CD4-positive, alpha-beta T cell treated with Interferon alpha-2 for 1 hour (primary cell): ENCODE measurements around the gene RGMA.
"Not testable (repeated sequence)": the region's sequence is repeated elsewhere in the genome, so short reads cannot be mapped to it uniquely, and the experiment has no call there.

Source experiments
- DNase-seq, 2 donors: peaks; one replicate each; pipeline ENCODE4 v3.0.0-alpha.2; 2020 to 2022

The RGMA gene

DNA sequence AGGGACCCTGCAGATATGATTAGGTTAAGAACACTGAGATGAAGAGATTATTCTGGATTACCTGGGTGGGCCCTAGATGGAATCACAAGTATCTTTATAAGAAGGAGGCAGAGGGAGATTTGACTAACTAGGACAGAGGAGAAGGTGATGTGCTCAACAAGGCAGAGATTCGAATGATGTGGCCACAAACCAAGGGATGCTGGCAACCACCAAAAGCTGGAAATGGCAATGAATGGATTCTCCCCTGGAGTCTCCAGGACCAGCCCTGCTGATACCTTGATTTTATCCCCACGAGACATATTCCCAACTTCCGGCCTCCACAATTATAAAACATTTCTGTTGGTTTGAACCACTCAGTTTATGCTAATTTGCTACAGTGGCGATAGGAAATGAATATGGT lies 42.9 kb downstream of the RGMA start:
- no peak for DNase-seq

DNA sequence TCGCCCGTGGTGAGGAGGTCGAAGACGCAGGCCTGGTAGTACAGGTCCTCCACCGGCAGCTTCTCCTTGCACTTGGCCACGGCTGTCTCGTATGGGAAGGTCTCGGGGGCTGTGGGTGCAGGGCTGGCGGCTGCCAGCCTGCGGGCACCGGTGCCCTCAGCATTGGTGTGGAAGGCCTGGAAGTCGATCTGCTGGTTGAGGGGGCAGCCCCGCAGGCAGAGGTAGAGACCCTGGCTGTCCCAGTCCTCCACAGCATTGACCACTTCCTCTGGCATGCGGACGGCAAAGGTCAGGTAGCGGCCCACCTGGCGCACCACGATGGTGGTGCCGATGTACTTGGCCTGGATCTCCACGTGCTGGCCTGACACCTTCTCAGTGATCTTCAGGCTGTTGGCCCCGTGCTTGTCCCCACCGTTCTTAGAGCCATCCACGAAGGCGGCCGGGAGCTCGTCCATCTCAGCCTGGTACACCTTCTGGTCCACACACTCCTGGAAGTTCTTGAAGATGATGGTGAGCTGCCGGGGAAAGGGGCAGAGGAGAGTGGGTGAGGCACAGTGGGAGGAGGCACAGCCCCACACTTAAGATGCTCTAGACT lies 43.7 kb downstream of the RGMA start:
- no peak for DNase-seq

DNA sequence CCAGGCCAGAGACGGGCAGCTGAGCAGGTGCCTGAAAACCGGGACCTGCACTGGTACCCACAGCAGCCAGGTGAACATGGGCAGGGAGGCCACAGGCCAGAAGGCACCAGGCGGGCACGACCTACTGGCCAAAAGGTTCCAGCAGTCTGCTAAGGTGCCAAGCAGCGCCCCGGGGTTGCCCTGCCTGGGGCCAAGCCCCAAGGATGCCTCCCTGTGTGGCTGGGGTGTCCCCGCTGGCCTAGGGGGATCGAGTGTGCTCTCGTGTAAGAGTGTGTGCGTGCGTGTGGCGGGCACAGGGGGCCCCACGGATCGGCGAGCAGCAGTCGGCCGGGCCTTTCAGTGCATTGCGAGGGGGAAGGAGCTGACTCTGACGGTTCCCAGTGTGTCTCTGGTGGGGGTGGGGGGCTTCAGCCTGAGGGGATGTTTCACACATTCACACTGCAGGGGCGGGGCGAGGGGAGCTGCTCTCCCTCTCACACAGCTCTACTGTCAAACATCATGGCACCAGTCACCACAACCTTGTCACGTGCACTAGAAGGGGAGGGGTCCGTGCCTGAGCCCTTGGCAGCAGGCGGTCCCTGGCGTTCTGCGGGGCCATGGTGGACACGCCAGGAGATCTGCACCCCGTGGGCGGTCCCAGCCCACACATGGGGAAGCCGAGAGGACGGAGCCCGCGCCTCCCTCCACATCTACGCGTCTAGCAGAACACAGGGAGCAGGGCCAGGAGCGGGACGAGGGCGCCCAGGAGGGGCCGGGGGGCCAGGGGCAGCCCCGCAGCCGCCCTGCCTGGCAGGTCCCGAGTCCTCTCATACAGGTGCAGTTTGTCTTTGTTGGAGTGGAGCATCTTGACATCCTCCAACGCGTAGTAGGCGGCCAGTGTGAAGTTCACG lies 44.5 kb downstream of the RGMA start:
- DNase-seq: no peak

DNA sequence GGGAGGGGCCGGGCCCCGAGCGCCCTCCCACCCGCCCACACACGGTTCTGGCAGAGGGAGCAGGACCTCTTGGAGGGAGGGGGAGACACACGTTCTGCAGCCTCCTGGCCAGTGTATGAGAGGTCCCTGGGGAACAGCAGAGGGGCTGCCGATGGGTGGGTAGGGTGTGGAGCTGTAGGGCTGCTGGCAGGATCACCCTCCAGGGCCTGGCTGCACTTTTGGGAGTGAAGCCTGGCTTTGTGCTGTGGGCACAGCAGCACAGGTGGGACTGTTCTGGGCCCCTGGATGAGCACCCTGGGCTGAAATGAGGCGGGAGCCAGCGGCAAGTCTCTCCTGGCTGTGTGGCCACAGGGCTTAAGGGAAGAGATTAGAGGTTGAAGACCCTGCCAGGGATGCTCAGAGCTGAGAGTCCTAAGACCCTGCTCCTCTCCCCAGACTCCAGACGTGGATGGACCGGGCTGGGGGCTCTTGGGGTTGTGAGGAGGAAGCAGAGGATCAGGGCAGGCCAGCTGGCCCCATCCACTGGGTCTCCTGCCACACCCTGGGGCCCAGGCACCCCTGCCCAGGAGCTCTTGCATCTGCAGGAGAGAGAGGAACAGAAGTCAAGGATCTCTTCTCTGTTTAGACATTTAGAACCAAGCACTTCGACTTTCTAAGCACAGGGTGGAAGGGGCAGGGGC lies 45.2 kb downstream of the RGMA start:
- DNase-seq: no peak

DNA sequence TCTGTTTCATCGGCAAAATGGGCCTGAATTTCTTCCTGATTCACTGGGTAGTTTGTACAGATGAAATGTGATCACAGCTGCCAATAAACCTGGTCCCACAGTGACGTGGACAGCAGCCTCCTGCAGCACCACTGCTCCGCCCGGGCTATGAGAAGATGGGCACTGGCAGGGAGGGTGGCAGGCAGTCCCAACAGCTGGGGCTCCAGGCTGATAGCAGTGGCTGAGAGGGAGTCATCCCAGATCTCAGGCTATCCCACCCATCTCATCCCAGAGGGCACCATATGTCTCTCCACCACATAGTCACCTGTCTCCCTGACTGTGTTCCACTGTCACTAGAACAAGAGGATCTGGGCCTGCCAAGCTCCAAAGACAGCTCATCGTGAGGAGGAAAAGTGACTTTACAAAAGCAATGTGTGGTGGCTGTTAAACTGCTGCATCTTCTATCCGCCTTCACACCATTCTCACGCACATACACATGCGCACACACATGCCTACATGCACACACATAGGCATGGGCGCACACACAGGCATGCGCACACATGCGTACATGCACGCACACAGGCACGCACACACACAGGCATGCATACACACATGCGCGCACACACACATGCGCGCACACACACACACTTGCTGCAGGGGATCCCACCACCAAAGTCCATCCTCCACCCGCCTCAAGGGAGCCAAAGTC lies 46.2 kb downstream of the RGMA start:
- DNase-seq: no peak

DNA sequence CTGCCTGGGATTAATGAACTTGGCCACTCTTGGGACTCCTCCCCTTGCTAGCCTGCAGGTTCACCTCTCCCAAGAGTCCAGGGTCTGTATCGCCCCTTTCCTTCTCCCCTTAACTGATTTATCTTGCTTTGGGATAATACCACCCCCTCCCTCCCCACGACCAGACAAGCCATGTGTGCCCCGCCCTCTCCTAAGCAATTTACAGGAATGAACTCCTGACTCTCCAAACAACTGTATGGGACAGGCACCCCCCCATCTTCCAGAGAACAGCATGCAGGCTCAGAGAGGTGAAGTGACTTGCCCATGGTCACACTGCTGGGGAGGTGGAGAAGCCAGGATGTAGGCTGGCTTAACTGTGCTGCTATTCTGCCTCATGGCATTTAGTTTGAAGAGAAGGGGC lies 46.8 kb downstream of the RGMA start:
- DNase-seq: no peak

GRCh38 chr15:93041159-93041547 lies 47.9 kb downstream of the RGMA start:
- no peak for DNase-seq

DNA sequence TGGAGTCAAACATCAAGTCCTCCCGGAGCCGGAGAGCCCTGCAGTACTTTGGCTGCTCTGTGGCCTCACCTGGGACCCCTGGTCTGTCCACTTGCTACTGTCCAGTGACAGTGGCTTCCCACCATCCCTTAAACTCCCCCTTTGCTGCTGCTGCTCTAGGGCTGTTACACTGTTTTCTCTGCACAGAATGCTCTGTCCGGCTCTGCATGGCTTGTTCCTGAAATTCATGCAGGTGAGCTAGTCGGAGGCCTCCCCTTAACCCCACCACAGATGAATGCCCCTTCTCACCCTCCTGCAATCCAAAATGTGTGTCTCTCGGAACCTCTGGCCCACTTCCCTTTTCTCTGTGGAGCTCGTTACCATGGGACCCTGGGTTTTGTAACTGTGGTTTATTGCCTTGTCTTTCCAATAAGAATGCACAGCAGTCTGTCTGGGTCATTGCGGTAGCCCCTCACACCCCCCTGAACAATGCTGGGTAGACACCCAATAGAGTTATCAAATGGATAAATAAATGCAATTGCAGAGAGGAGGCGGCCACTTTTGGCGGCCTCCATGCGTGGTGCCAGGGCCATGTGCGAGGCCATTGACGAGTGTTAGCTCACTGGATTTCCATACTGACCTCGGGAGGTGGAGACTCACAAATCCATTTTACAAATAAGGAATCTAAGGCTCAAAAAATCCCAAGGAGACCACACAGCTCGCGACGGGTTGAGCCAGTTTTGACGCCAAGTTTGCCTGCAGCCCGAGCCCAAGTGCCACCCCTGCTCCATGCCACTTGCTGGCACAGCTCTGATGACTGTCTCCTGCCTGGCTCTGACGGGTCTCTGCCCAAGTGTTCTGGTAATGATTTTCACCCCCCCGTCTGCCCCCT lies 48.5 kb downstream of the RGMA start:
- no peak for DNase-seq

- not testable (repeated sequence) for DNase-seq
Observed at GRCh38 chr15:93039562-93040287, 49.3 kb downstream of the RGMA start.

DNA sequence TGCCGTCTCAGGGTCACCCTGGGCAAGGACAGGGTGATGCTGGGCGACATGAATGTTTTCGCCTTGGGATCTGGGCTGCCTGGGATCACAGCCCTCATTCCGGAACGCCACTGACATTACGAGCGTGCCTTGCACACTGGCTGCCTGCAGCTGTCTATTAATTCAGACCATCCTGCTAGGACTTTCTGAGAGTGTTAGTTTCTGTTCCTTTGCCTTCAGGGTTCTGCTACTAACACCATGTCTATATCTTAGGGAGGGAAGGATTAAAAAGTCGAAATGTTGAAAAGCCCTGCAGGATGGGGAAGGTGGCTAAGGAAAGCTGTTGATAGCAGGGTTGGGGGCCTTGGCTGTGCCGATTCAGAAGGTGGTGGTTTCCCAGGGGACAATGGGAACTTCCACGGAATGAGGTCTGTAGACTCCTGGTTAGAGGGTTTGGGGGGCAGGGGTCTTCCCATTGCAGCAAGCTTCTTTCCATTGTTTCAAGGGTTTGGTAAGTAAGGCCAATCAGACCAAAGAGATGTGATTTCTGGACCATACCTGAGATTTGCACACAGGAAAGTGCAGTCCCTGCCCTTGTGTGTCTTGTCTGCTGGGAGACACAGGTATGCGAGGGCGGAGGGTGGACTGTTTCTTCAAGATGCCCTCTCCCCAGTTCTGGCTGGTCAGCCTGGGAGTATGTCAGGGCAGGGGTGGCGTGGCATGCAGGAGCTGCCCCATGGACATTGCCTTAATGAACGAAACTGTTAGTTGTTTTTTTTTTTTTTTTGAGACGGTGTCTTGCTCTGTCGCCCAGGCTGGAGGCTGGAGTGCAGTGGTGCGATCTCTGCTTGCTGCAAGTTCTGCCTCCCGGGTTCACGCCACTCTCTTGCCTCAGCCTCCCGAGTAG lies 50.9 kb downstream of the RGMA start:
- no peak for DNase-seq

- DNase-seq: peak in 1 of 2 donors; percentile 41
Observed at GRCh38 chr15:93036951-93037819, 51.8 kb downstream of the RGMA start.

DNA sequence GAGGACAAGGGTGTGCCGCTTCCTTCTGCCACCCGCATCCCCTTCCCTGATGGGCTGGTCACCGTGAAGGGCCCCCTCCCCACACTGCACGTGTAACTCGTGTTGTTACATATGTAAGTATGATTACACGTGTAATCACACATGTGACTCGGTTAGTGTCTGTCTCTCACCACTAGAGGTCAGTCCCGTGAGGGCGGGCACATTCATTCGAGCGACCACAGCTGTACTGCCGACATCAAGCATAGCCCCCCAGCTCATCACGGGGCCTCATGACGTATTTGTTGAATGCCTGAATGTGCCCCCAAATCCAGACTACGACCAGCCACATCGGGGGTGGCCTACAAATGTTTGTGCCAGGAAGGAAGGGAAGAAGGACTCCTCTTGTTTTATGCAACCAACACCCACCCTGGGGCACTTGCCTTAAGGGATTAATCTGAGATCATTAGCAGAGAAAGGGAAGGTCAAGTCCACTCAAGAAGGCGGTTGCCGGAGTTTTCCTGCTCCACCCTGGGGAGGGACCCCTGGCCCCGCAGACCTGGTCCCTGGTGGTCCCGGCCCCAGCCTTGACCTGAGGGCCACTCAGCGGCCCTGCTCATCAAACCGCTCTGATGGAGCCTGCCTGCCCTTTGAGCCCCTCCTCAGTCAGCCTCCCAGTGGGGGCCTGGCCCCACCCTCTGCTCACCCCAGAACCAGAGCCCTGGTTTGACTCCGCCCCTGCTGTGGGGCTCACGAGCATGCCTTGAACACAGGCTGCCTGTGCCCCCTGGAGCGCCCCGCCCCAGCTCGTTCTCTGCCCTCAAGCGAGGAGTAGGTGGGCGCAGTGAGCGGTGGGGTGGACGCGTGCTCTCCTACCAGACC lies 52.8 kb downstream of the RGMA start:
- DNase-seq: peak; percentile 39 to 57

- DNase-seq: no peak
Observed at GRCh38 chr15:93035092-93035915, 53.7 kb downstream of the RGMA start.

DNA sequence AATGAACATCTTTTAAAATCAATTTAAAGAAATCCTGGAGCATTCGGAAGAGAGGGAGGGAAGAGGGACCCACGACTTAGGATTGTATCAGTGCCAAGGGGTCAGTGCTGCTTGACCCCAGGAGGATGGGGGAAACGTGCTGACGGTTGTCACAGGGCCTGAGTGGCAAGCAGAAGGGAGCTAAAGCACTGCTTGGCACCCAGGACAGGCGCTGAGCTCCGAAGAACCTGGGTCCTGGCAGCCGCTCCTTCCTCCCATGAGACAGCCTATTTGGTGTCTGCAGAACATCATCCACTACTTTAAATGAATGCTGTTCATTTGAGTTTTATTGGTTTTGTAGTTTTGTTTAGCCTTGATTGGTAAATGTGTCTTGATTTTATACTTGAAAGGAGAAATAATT lies 54.5 kb downstream of the RGMA start:
- no peak for DNase-seq

DNA sequence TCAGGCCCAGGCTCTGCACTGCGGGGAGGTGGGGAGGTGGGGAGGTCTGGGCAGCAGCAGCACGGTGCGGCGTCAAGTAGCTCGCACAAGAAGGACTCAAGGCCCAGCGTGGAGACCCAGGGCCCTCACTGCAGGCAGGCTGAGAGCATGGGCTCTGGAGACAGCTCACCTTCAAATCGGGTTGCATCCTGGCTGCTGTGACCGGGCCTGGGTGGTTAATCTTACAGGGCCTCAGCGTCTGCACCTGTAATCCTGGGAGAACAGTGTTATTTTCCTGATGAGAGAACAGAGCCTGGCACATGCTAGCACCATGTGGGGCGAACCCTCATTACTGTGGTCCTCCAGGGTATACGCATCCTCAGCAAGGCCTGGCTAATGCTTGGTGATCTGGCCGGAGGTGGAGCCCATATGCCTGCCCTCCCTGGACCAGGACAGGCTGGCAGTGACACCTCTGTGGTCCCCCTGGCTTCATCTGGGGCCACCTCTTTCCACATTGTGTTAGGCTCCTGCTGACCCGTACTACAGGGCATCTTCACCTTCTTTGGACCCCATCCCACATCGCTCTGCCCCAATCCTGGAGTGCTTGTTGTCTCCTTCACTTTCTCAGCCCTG lies 55.5 kb downstream of the RGMA start:
- DNase-seq: no peak

- not testable (repeated sequence) for DNase-seq
Observed at GRCh38 chr15:93032515-93033206, 56.4 kb downstream of the RGMA start.
